ENCODE results near the gene GPR3.

DNA sequence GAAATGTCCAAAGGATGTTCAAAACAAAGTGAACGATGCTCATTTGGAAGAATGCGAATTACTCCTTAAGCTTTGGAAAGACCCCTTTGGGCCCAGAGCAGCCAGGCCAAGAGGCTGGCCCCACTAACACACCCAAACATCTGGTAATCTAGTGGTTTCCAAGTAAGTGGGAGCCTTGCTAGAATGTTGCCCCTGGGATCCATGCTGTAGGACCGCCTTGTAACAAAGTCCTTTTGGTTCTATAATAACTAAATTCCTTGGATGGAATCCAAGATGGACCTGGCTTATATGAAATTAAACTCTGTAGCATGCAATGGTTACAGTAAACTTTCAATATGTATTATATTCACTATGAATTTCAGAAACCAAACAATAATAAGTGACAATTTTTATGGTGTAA, 25.3 kb downstream of the GPR3 start:
- TF ChIP-seq MAFK (IDR thresholded peaks at IDR 0.05; ENCODE audit: partially characterized antibody) (no peak), RAD21 (conservative IDR thresholded peaks at IDR 0.05 in 1 of 2, IDR thresholded peaks at IDR 0.05 in 1 of 2) (no peak), JUNB (IDR thresholded peaks at IDR 0.05) (no peak), CBX8 (IDR thresholded peaks at IDR 0.05) (no peak), POLR2A (IDR thresholded peaks at IDR 0.05; ENCODE audit: low read length) (no peak)
- TF ChIP-seq, protein P1, sequence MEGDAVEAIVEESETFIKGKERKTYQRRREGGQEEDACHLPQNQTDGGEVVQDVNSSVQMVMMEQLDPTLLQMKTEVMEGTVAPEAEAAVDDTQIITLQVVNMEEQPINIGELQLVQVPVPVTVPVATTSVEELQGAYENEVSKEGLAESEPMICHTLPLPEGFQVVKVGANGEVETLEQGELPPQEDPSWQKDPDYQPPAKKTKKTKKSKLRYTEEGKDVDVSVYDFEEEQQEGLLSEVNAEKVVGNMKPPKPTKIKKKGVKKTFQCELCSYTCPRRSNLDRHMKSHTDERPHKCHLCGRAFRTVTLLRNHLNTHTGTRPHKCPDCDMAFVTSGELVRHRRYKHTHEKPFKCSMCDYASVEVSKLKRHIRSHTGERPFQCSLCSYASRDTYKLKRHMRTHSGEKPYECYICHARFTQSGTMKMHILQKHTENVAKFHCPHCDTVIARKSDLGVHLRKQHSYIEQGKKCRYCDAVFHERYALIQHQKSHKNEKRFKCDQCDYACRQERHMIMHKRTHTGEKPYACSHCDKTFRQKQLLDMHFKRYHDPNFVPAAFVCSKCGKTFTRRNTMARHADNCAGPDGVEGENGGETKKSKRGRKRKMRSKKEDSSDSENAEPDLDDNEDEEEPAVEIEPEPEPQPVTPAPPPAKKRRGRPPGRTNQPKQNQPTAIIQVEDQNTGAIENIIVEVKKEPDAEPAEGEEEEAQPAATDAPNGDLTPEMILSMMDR (IDR thresholded peaks at IDR 0.05), result no peak

All from A549 (cell line).